DOHH2 (cell line): ENCODE measurements around the gene MYO5A.

Experiments
- H3F3A ChIP-seq: fragments of 200-600 bp; sonication (generic), shearing (Covaris generic); 2 replicates; pipeline ENCODE4 v1.6.0; 2016; ENCODE audit warnings: antibody characterized with exemption, mild to moderate bottlenecking; ENCODE audit not compliant: control insufficient read depth, insufficient read depth
- H3K27ac ChIP-seq: fragments of 200-600 bp; sonication (generic); 2 replicates; pipeline ENCODE4 v1.5.1; 2014; ENCODE audit warnings: low read depth, mild to moderate bottlenecking, low read length, moderate library complexity
- H3K27me3 ChIP-seq: fragments of 200-600 bp; sonication (generic); 2 replicates; pipeline ENCODE4 v1.6.1; 2014; ENCODE audit warnings: mild to moderate bottlenecking, low read length, mixed read lengths; ENCODE audit not compliant: control insufficient read depth
- H3K36me3 ChIP-seq: fragments of 200-600 bp; sonication (generic); 2 replicates; pipeline ENCODE4 v1.6.1; 2014; ENCODE audit warnings: mild to moderate bottlenecking, low read length, moderate library complexity, mixed read lengths; ENCODE audit not compliant: control insufficient read depth
- H3K4me1 ChIP-seq: fragments of 200-600 bp; sonication (generic); 2 replicates; pipeline ENCODE4 v1.6.1; 2014; ENCODE audit warnings: mild to moderate bottlenecking, low read length, mixed read lengths; ENCODE audit not compliant: control insufficient read depth
- H3K4me2 ChIP-seq: fragments of 200-600 bp; sonication (generic); 2 replicates; pipeline ENCODE4 v1.6.0; 2014; ENCODE audit warnings: mild to moderate bottlenecking, low read length, moderate library complexity
- H3K4me3 ChIP-seq: fragments of 200-600 bp; sonication (generic); 2 replicates; pipeline ENCODE4 v1.5.1; 2014; ENCODE audit warnings: mild to moderate bottlenecking, low read length, mixed read lengths
- H3K79me2 ChIP-seq: fragments of 200-600 bp; sonication (generic); 2 replicates; pipeline ENCODE4 v1.6.1; 2014; ENCODE audit warnings: mild to moderate bottlenecking, low read length, mixed read lengths; ENCODE audit not compliant: control insufficient read depth
- H3K9me2 ChIP-seq: fragments of 200-600 bp; sonication (generic); replicated peaks from 2 replicates; pipeline ENCODE4 v1.6.1; 2014; ENCODE audit warnings: mild to moderate bottlenecking, low read length, mixed read lengths; ENCODE audit not compliant: control insufficient read depth
- H3K9me3 ChIP-seq: fragments of 200-600 bp; sonication (generic); 2 replicates; pipeline ENCODE4 v1.6.1; 2014; ENCODE audit warnings: antibody characterized with exemption, low read length, mixed read lengths; ENCODE audit not compliant: control insufficient read depth, insufficient read depth
- H4K20me1 ChIP-seq: fragments of 200-600 bp; sonication (generic); 2 replicates; pipeline ENCODE4 v1.6.0; 2014; ENCODE audit warnings: low read depth, mild to moderate bottlenecking, antibody characterized with exemption, low read length, moderate library complexity; ENCODE audit not compliant: control insufficient read depth, insufficient read depth
- EZH2phosphoT487 ChIP-seq: fragments of 200-600 bp; sonication (generic); IDR thresholded peaks from 2 replicates; pipeline ENCODE4 v1.6.1; 2017; ENCODE audit warnings: borderline replicate concordance, mild to moderate bottlenecking, antibody characterized with exemption, low read length, moderate library complexity, mixed read lengths
- TF ChIP-seq, protein P1 (sequence below): fragments of 200-600 bp; sonication (generic); IDR thresholded peaks from one replicate; pipeline ENCODE4 v1.5.1; 2014; ENCODE audit warnings: antibody characterized with exemption, mild to moderate bottlenecking, low read depth, low read length; ENCODE audit not compliant: poor library complexity, severe bottlenecking

MYO5A gene

DNA sequence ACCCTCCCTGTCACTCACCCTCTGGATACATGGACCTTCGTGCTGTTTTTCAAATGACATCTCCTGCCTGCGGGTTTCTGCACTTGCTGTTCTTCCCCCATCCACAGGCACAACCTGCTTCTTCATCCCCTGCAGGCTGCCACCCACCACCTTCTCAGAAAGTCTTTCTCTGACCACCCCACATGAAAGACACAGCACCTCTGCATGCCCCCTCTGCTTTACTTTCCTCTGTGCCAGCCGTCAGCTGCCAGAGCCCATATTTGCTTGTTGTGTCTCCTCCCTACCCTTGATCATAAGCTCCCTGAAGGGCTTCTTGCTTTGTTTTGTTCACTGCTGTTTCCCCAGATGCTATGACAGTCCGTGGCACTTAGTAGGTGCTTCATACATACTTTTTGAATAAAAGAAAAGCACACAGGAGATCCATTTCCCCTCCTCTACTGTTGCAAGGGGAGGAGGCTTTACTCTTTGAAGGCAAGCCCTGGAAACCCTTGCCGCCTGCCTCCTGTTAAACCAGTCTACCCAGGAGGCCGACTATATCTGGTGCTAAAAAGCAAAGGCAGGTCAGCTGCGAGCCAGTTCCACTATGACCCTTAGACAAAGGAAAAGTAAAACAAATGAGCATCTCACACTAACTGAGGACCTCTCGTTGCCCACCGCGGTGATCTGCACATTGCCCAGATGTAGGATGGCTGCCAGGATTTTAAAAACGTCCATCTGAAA is 265.0 kb downstream of the MYO5A start:
- peaks cover 4% of the 10 kb centered on the region for H3K4me1 ChIP-seq
- no peaks in the 10 kb centered on the region for H3K9me2 ChIP-seq
- H3K36me3 ChIP-seq = no peaks in the 10 kb centered on the region
- H3K27me3 ChIP-seq = peaks cover 18% of the 10 kb centered on the region; the same call in 1 of the 2 replicates
- H3K27ac ChIP-seq = no peak overlapping the region
- no peaks in the 10 kb centered on the region for H4K20me1 ChIP-seq
- H3K4me2 ChIP-seq = no peak overlapping the region
- H3K4me3 ChIP-seq = no peak overlapping the region
- H3F3A ChIP-seq = no peaks in the 10 kb centered on the region
- TF ChIP-seq, protein P1, sequence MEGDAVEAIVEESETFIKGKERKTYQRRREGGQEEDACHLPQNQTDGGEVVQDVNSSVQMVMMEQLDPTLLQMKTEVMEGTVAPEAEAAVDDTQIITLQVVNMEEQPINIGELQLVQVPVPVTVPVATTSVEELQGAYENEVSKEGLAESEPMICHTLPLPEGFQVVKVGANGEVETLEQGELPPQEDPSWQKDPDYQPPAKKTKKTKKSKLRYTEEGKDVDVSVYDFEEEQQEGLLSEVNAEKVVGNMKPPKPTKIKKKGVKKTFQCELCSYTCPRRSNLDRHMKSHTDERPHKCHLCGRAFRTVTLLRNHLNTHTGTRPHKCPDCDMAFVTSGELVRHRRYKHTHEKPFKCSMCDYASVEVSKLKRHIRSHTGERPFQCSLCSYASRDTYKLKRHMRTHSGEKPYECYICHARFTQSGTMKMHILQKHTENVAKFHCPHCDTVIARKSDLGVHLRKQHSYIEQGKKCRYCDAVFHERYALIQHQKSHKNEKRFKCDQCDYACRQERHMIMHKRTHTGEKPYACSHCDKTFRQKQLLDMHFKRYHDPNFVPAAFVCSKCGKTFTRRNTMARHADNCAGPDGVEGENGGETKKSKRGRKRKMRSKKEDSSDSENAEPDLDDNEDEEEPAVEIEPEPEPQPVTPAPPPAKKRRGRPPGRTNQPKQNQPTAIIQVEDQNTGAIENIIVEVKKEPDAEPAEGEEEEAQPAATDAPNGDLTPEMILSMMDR = no peak
- TF ChIP-seq EZH2phosphoT487 = no peak
- no peaks in the 10 kb centered on the region for H3K9me3 ChIP-seq
- H3K79me2 ChIP-seq = no peaks in the 10 kb centered on the region

DNA sequence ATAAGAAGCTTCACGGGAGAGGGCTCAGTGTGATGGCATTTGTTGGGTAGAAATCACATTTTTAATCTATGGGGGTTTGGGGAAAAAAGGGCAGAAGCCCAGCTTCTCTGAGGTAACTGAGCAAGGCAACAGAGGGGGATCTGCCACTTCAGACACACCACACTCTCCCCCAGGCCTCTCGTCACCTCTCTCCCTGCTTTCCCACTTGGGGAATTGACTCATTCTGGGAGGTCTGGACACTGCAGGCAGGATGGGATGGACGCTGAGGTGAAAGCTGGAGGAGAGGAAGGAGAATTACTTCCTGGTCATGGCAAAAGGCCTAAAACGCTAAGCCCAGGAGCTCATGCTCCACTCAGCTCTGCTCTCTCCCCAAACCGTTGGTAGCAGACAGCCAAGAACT is 266.3 kb downstream of the MYO5A start:
- H3K27ac ChIP-seq = no peak overlapping the region
- H3K36me3 ChIP-seq = no peaks in the 10 kb centered on the region
- no peaks in the 10 kb centered on the region for H4K20me1 ChIP-seq
- H3K9me3 ChIP-seq = no peaks in the 10 kb centered on the region
- peaks cover 4% of the 10 kb centered on the region for H3K4me1 ChIP-seq
- no peaks in the 10 kb centered on the region for H3K9me2 ChIP-seq
- no peak overlapping the region for H3K4me2 ChIP-seq
- no peak overlapping the region for H3K4me3 ChIP-seq
- H3F3A ChIP-seq = no peaks in the 10 kb centered on the region
- H3K79me2 ChIP-seq = no peaks in the 10 kb centered on the region
- H3K27me3 ChIP-seq = peaks cover 18% of the 10 kb centered on the region; the same call in 1 of the 2 replicates
- TF ChIP-seq, protein P1 = no peak
- no peak for TF ChIP-seq EZH2phosphoT487

DNA sequence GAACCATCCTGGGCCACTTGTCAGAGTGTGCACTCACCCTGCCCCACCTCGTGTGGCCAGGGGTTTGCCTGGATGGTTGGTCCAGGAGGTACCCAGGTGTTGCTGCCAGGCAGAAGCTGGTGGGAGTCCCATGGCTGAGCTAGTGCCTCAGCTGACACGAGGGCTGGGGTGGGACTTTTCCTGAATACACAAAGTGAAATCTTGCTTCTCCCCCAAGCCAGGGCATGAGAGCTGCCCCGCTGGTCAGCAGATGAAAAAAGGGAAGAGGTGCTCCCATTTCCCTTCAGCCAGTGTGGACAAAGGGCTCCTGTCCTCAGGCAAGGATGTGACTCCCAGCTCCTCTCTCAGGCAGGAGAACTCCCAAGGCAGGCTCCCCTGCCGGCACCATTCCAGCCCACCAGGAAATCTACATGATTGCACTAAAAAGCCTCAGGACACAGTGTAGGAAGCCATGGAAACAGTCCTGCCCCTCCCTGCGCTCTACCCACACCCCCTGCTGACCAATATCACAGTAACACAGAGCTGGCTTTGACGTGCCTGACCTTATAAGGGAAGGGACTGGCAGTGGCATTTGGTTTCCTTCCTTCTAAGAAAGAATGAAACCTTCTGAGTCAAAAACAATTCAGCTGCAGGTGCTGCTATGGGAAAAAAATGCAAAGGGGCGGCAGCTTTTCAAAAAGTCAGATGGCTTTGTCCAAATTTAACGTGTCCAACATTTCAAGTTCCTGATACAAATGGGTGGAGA is 267.0 kb downstream of the MYO5A start:
- no peaks in the 10 kb centered on the region for H3K36me3 ChIP-seq

More for the DNA sequence above, 267.0 kb downstream of the MYO5A start:
- no peaks in the 10 kb centered on the region for H3K79me2 ChIP-seq
- no peak overlapping the region for H3K4me2 ChIP-seq
- H3K9me2 ChIP-seq = no peaks in the 10 kb centered on the region
- H3K9me3 ChIP-seq = no peaks in the 10 kb centered on the region
- peaks cover 15% of the 10 kb centered on the region; the same call in 1 of the 2 replicates for H3K27me3 ChIP-seq
- peaks cover 9% of the 10 kb centered on the region for H3K4me1 ChIP-seq
- TF ChIP-seq EZH2phosphoT487 = no peak
- TF ChIP-seq, protein P1 = no peak
- H3K27ac ChIP-seq = no peak overlapping the region
- H3F3A ChIP-seq = no peaks in the 10 kb centered on the region
- no peak overlapping the region for H3K4me3 ChIP-seq
- no peaks in the 10 kb centered on the region for H4K20me1 ChIP-seq
